Endothelial cell of umbilical vein (primary cell): ENCODE measurements around the gene TMEM131. TPM values are rescaled to one million over a fixed set of nuclear protein-coding genes. Genes with fewer than 3 reads are reported as not detected.
A peak's percentile ranks its signal among the peaks of the same experiment; 100 is the strongest.

Experiments
- BruUV-seq: library from RNA; stranded (reverse); fragments of 400-500 nt; replicated peaks from 2 replicates; lab custom pipeline; 2021; lab: Mats Ljungman, UMichigan
- CTCF ChIA-PET: fragments of 300-600, 350-600 bp; sonication (Branson Sonifier 250); formaldehyde crosslinking; loops from one replicate; lab custom pipeline; 2021; ENCODE audit warnings: antibody characterized with exemption, inconsistent platforms; lab: Charles Lee
- POLR2A ChIA-PET: fragments of 300-600, 350-600 bp; sonication (Branson Sonifier 250); formaldehyde crosslinking; loops from one replicate; lab custom pipeline; 2021; ENCODE audit warnings: antibody characterized with exemption, inconsistent platforms; lab: Charles Lee
- DNase-seq: peaks from one replicate; pipeline ENCODE4 v3.0.0-alpha.2; 2011; ENCODE audit warnings: low read depth, low spot score
- FAIRE-seq: peaks from 2 replicates; lab custom pipeline; 2011; peaks lifted over from hg19 to GRCh38; lab: Jason Lieb, UNC
- H2AFZ ChIP-seq: 2 replicates; pipeline ENCODE4 v1.6.0; 2012; ENCODE audit warnings: low read depth, low read length, control low read depth, inconsistent platforms
- H3K27ac ChIP-seq: 2 replicates; pipeline ENCODE4 v1.5.1; 2011; ENCODE audit warnings: low read depth, mild to moderate bottlenecking, control low read depth, low read length, moderate library complexity; ENCODE audit not compliant: insufficient read depth
- H3K27me3 ChIP-seq, 2 experiments: 2 replicates each; pipeline versions ENCODE4 v1.6.0 to v1.6.1; 2011; ENCODE audit warnings: low read length in 2 of 2, mixed read lengths in 1 of 2; ENCODE audit not compliant: control insufficient read depth in 2 of 2, insufficient read depth in 2 of 2
- H3K36me3 ChIP-seq, 2 experiments: 2 replicates in 1 of 2; 3 replicates in 1 of 2; pipeline ENCODE4 v1.5.1; 2011; ENCODE audit warnings: low read length in 2 of 2, mild to moderate bottlenecking in 1 of 2, moderate library complexity in 1 of 2; ENCODE audit not compliant: control insufficient read depth in 2 of 2, insufficient read depth in 2 of 2; ENCODE audit errors: extremely low read depth in 1 of 2
- H3K4me1 ChIP-seq: 3 replicates; pipeline ENCODE4 v1.5.1; 2011; ENCODE audit warnings: mild to moderate bottlenecking, low read length; ENCODE audit not compliant: control insufficient read depth, insufficient read depth; ENCODE audit errors: extremely low read depth
- H3K4me2 ChIP-seq: 2 replicates; pipeline ENCODE4 v1.6.1; 2011; ENCODE audit warnings: low read length, control low read depth, mixed read lengths; ENCODE audit not compliant: insufficient read depth
- H3K4me3 ChIP-seq, 3 experiments: fragments of 200-600 bp in 1 of 3; sonication (generic), shearing (Covaris generic) in 1 of 3; replicated peaks in 1 of 3; 2 replicates each; pipeline ENCODE4 v1.5.1; 2011 to 2016; ENCODE audit warnings: control low read depth in 3 of 3, low read length in 3 of 3, mild to moderate bottlenecking in 2 of 3, inconsistent platforms in 1 of 3, low read depth in 1 of 3, moderate library complexity in 1 of 3; ENCODE audit not compliant: insufficient read depth in 1 of 3
- H3K79me2 ChIP-seq: 2 replicates; pipeline ENCODE4 v1.6.0; 2012; ENCODE audit warnings: low read length, inconsistent platforms; ENCODE audit not compliant: control insufficient read depth, insufficient read depth
- H3K9ac ChIP-seq: replicated peaks from 2 replicates; pipeline ENCODE3; 2011; ENCODE audit warnings: low read length, control low read depth; ENCODE audit not compliant: insufficient read depth; ENCODE audit errors: extremely low read depth
- H3K9me1 ChIP-seq: replicated peaks from 3 replicates; pipeline ENCODE4 v1.6.0; 2011; ENCODE audit warnings: mild to moderate bottlenecking, low read length; ENCODE audit not compliant: control insufficient read depth, insufficient read depth; ENCODE audit errors: extremely low read depth
- H3K9me3 ChIP-seq: replicated peaks from 2 replicates; pipeline ENCODE4 v1.5.1; 2012; ENCODE audit warnings: low read length, inconsistent platforms; ENCODE audit not compliant: control insufficient read depth, insufficient read depth
- H4K20me1 ChIP-seq: replicated peaks from 2 replicates; pipeline ENCODE3; 2011; ENCODE audit warnings: mild to moderate bottlenecking, low read length; ENCODE audit not compliant: control insufficient read depth, insufficient read depth; ENCODE audit errors: extremely low read depth
- CTCF ChIP-seq, 2 donors: IDR thresholded peaks; 1 replicate in 1 of 2; 2 replicates in 1 of 2; pipeline ENCODE4 v1.5.1; 2011; ENCODE audit warnings: low read length in 2 of 2, mild to moderate bottlenecking in 2 of 2, moderate library complexity in 2 of 2, control low read depth in 1 of 2, inconsistent platforms in 1 of 2, low read depth in 1 of 2; ENCODE audit not compliant: insufficient read depth in 1 of 2; ENCODE audit errors: extremely low read depth in 1 of 2
- FOS ChIP-seq: IDR thresholded peaks from 2 replicates; pipeline ENCODE4 v1.6.1; 2011; ENCODE audit warnings: mild to moderate bottlenecking, low read length, moderate library complexity, borderline replicate concordance; ENCODE audit not compliant: insufficient read depth
- dilution Hi-C: fragments of 300-500 bp; cut with MboI; formaldehyde crosslinking; loops from one replicate; pipeline ENCODE4 v1.15.0; 2019; ENCODE audit warnings: low sequenced_read_pairs; ENCODE audit not compliant: extremely low pct_ligation_motif_present
- intact Hi-C: fragments of 100-400 bp; cut with micrococcal nuclease; formaldehyde crosslinking; loops from one replicate; pipeline ENCODE4 v1.10.0; 2022
- polyA plus RNA-seq, 4 experiments: library from polyadenylated mRNA; depleted of rRNA in 3 of 4; stranded (reverse) in 3 of 4; unstranded in 1 of 4; fragments of >200 nt; gene quantifications; 2 replicates each; pipeline versions ENCODE4 v1.2.1 to v1.2.3, GENCODE V29; 2011 to 2012; ENCODE audit warnings: missing spikeins in 1 of 4
- total RNA-seq: library from RNA; stranded (reverse); gene quantifications from 2 replicates; pipeline ENCODE4 v1.2.3, GENCODE V29; 2021
- TF ChIP-seq, protein P1 (sequence below): IDR thresholded peaks from 2 replicates; pipeline ENCODE4 v1.6.1; 2011; ENCODE audit not compliant: insufficient read depth, insufficient read length

Gene TMEM131
- total and polyA plus RNA-seq, 2 donors (not counting 3 experiments of a cell fraction or from before 2014, with no cell fraction given): 12.2 to 28.6 TPM

DNA sequence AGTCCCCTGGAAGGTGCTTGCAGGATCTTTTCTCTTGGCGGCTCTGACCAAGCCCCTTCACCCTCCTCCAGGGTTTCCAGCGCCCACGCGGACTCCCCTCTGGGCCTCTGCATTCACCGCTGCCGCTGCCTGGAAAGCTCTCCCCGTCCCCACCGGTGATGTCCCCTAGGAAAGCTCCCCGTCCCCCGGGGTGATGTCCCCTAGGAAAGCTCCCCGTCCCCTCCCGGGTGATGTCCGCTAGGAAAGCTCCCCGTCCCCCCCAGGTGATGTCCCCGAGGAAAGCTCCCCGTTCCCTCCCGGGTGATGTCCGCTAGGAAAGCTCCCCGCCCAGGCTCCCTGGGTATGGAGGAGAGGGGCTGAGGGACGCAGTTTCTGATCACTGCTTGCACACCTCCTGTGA lies 254.5 kb downstream of the TMEM131 start:
- FAIRE-seq (no peak), DNase-seq (no peak)
- no peak overlapping the region for H3K4me3 ChIP-seq
- H3K79me2 ChIP-seq: no peaks in the 10 kb centered on the region
- no peak overlapping the region for H2AFZ ChIP-seq
- H3K27ac ChIP-seq: no peak overlapping the region
- BruUV-seq: no TSS peak
- H3K4me1 ChIP-seq: peaks cover 7% of the 10 kb centered on the region
- H3K4me2 ChIP-seq: no peak overlapping the region
- dilution Hi-C loops (no loop called here), intact Hi-C loops (no loop called here)
- H3K9me1 ChIP-seq: no peaks in the 10 kb centered on the region
- H4K20me1 ChIP-seq: no peaks in the 10 kb centered on the region
- H3K9me3 ChIP-seq: no peaks in the 10 kb centered on the region
- TF ChIP-seq FOS: no peak
- no peak overlapping the region for H3K9ac ChIP-seq
- H3K27me3 ChIP-seq: no peaks in the 10 kb centered on the region
- H3K36me3 ChIP-seq: no peaks in the 10 kb centered on the region
- ChIA-PET CTCF (interaction anchor here (0.6 to 3.3 kb wide), 27 partner anchors 9 to 644 kb away, joined by 3 to 39 read pairs (median 4); partner anchors contain the start of gene ZAP70), POLR2A (no interaction called here)

DNA sequence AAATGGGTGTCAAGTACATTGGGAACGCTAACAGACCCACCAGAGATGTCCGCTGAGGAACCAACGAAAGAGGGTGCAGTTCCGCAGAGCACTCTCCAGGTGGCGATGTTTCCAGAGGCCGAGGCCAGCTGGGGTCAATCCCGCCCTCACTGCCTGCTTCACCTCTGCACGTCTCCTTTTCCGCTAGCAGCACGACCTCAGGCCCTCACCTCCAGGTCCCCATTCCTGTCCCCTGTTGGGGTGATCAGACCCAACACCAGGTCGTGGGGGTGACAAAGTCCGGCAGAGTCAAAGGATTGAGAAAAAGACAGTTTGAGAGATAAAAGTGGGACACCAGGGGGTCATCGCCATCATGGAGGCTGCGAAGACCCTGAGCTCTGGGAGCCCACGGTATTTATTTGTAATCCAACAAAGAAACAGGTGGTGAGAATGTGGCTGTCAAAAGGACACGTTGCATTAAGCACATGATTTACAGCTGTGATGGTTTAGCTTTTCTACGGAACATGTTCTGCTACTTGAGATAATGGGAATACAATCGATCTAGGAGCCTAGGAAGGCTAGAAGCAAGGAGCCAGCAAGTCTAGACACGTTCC lies 255.1 kb downstream of the TMEM131 start:
- no peaks in the 10 kb centered on the region for H3K79me2 ChIP-seq
- DNase-seq: peak; percentile 23
- no peak overlapping the region for H3K9ac ChIP-seq
- POLR2A ChIA-PET: no interaction called here
- H4K20me1 ChIP-seq: no peaks in the 10 kb centered on the region
- no peaks in the 10 kb centered on the region for H3K9me3 ChIP-seq
- peaks cover 7% of the 10 kb centered on the region for H3K4me1 ChIP-seq
- no peak overlapping the region for H3K27ac ChIP-seq
- no peaks in the 10 kb centered on the region for H3K9me1 ChIP-seq
- dilution Hi-C loops: no loop called here
- CTCF ChIA-PET: interaction anchor here (0.6 to 3.3 kb wide), 29 partner anchors 9 to 645 kb away, joined by 3 to 39 read pairs (median 4); partner anchors contain the start of gene ZAP70
- no peak overlapping the region for H3K4me2 ChIP-seq
- no TSS peak for BruUV-seq
- peak; percentile 87 for FAIRE-seq
- intact Hi-C loops: no loop called here
- H3K4me3 ChIP-seq: no peak overlapping the region
- H2AFZ ChIP-seq: no peak overlapping the region
- TF ChIP-seq, protein P1, sequence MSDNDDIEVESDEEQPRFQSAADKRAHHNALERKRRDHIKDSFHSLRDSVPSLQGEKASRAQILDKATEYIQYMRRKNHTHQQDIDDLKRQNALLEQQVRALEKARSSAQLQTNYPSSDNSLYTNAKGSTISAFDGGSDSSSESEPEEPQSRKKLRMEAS: no peak
- TF ChIP-seq CTCF (IDR thresholded peaks at IDR 0.05; ENCODE audit: extremely low read depth in 1 of 2, insufficient read depth in 1 of 2, low read depth in 1 of 2, low read length in 2 of 2): peak; percentile 69 to 82
- H3K27me3 ChIP-seq: no peaks in the 10 kb centered on the region
- H3K36me3 ChIP-seq: no peaks in the 10 kb centered on the region
